HEK293 (cell line): ENCODE measurements around the gene SERPINE2.

Experiments
- CTCF ChIA-PET: fragments of 350-600 bp; formaldehyde crosslinking; extraction: SDS; loops from one replicate; lab custom pipeline; 2021; ENCODE audit warnings: antibody characterized with exemption; lab: Yijun Ruan, JAX
- POLR2A ChIA-PET: fragments of 300-600 bp; formaldehyde crosslinking; extraction: SDS; loops from one replicate; lab custom pipeline; 2020; ENCODE audit warnings: antibody characterized with exemption, inconsistent platforms; lab: Yijun Ruan, JAX
- H3K27ac ChIP-seq: fragments of 200-500 bp; sonication (Bioruptor generic); 2 replicates; pipeline ENCODE4 v1.5.1; 2014; ENCODE audit warnings: low read depth, low read length, control low read depth, inconsistent platforms; ENCODE audit errors: extremely low read depth
- H3K36me3 ChIP-seq, 2 experiments: fragments of 200-500 bp in 1 of 2; sonication (Bioruptor generic) in 1 of 2; 1 replicate in 1 of 2; 2 replicates in 1 of 2; pipeline ENCODE4 v1.5.1; 2014 to 2017; ENCODE audit warnings: inconsistent platforms in 2 of 2, low read length in 2 of 2; ENCODE audit not compliant: control insufficient read depth in 2 of 2, insufficient read depth in 1 of 2
- H3K4me1 ChIP-seq: fragments of 200-500 bp; sonication (Bioruptor generic); 2 replicates; pipeline ENCODE4 v1.5.1; 2014; ENCODE audit warnings: mild to moderate bottlenecking, low read length, inconsistent platforms; ENCODE audit not compliant: control insufficient read depth, insufficient read depth
- H3K4me3 ChIP-seq: 2 replicates; pipeline ENCODE4 v1.5.1; 2011; ENCODE audit warnings: low read depth, mild to moderate bottlenecking, control low read depth, low read length, moderate library complexity
- H3K9me3 ChIP-seq: fragments of 200-500 bp; sonication (Bioruptor generic); 2 replicates; pipeline ENCODE4 v1.5.1; 2014; ENCODE audit warnings: low read depth, low read length, inconsistent platforms; ENCODE audit not compliant: control insufficient read depth, insufficient read depth
- ATF2 ChIP-seq: fragments of 450-650 bp; formaldehyde crosslinking; IDR thresholded peaks from 2 replicates; pipeline ENCODE4 v1.5.1; 2016; ENCODE audit warnings: missing biosample characterization, missing genetic modification characterization, low read depth
- HOXA7 ChIP-seq: sonication (generic); formaldehyde crosslinking; IDR thresholded peaks from 2 replicates; pipeline ENCODE4 v1.8.1; 2022; ENCODE audit warnings: missing genetic modification reagents, borderline replicate concordance
- OSR2 ChIP-seq: fragments of 450-650 bp; formaldehyde crosslinking; IDR thresholded peaks from 2 replicates; pipeline ENCODE4 v1.5.1; 2016; ENCODE audit warnings: missing biosample characterization, missing genetic modification characterization
- PBX3 ChIP-seq: sonication (generic); formaldehyde crosslinking; IDR thresholded peaks from 2 replicates; pipeline ENCODE4 v1.8.1; 2022; ENCODE audit warnings: mild to moderate bottlenecking, moderate library complexity, missing genetic modification reagents
- REPIN1 ChIP-seq: fragments of 450-650 bp; formaldehyde crosslinking; IDR thresholded peaks from 2 replicates; pipeline ENCODE4 v1.5.1; 2017; ENCODE audit warnings: missing biosample characterization, missing genetic modification characterization, low read depth
- TCF7L2 ChIP-seq: IDR thresholded peaks from 2 replicates; pipeline ENCODE4 v1.6.1; 2011; ENCODE audit warnings: low read depth, mild to moderate bottlenecking, inconsistent platforms, low read length, moderate library complexity, borderline replicate concordance
- ZBTB10 ChIP-seq: fragments of 450-650 bp; formaldehyde crosslinking; IDR thresholded peaks from 2 replicates; pipeline ENCODE4 v1.5.1; 2016; ENCODE audit warnings: missing biosample characterization, missing genetic modification characterization
- ZNF121 ChIP-seq: fragments of 450-650 bp; formaldehyde crosslinking; IDR thresholded peaks from 2 replicates; pipeline ENCODE4 v1.5.1; 2016; ENCODE audit warnings: missing biosample characterization, missing genetic modification characterization
- ZNF138 ChIP-seq: fragments of 450-650 bp; formaldehyde crosslinking; IDR thresholded peaks from 2 replicates; pipeline ENCODE4 v1.5.1; 2016; ENCODE audit warnings: missing biosample characterization, missing genetic modification characterization, borderline replicate concordance
- ZNF174 ChIP-seq: fragments of 450-650 bp; formaldehyde crosslinking; IDR thresholded peaks from 2 replicates; pipeline ENCODE4 v1.5.0; 2017; ENCODE audit warnings: missing biosample characterization, mild to moderate bottlenecking, missing genetic modification characterization
- ZNF184 ChIP-seq: fragments of 450-650 bp; IDR thresholded peaks from 2 replicates; pipeline ENCODE4 v1.5.1; 2018; ENCODE audit warnings: missing biosample characterization, mild to moderate bottlenecking, missing genetic modification characterization
- ZNF266 ChIP-seq: fragments of 450-650 bp; formaldehyde crosslinking; IDR thresholded peaks from 2 replicates; pipeline ENCODE4 v1.5.1; 2016; ENCODE audit warnings: missing biosample characterization, missing genetic modification characterization, low read depth
- ZNF302 ChIP-seq: fragments of 450-650 bp; formaldehyde crosslinking; IDR thresholded peaks from 2 replicates; pipeline ENCODE4 v1.5.1; 2016; ENCODE audit warnings: missing biosample characterization, missing genetic modification characterization, low read depth
- ZNF335 ChIP-seq: fragments of 450-650 bp; formaldehyde crosslinking; conservative IDR thresholded peaks from 2 replicates; pipeline ENCODE4 v1.5.1; 2016; ENCODE audit warnings: missing biosample characterization, missing genetic modification characterization
- ZNF488 ChIP-seq: fragments of 450-650 bp; formaldehyde crosslinking; IDR thresholded peaks from 2 replicates; pipeline ENCODE4 v1.5.1; 2016; ENCODE audit warnings: missing biosample characterization, missing genetic modification characterization
- ZNF514 ChIP-seq: fragments of 450-650 bp; formaldehyde crosslinking; IDR thresholded peaks from 2 replicates; pipeline ENCODE4 v1.5.1; 2016; ENCODE audit warnings: missing biosample characterization, missing genetic modification characterization
- ZNF544 ChIP-seq: fragments of 450-650 bp; formaldehyde crosslinking; IDR thresholded peaks from 2 replicates; pipeline ENCODE4 v1.5.0; 2017; ENCODE audit warnings: missing biosample characterization, missing genetic modification characterization
- ZNF558 ChIP-seq: fragments of 450-650 bp; formaldehyde crosslinking; IDR thresholded peaks from 2 replicates; pipeline ENCODE4 v1.5.1; 2016; ENCODE audit warnings: missing biosample characterization, missing genetic modification characterization
- ZNF658 ChIP-seq: fragments of 450-650 bp; formaldehyde crosslinking; IDR thresholded peaks from 2 replicates; pipeline ENCODE4; 2016; ENCODE audit warnings: missing biosample characterization, missing genetic modification characterization
- ZNF707 ChIP-seq: fragments of 450-650 bp; formaldehyde crosslinking; IDR thresholded peaks from 2 replicates; pipeline ENCODE4 v1.5.1; 2016; ENCODE audit warnings: missing biosample characterization, missing genetic modification characterization
- ZNF792 ChIP-seq: fragments of 450-650 bp; formaldehyde crosslinking; IDR thresholded peaks from 2 replicates; pipeline ENCODE4 v1.5.1; 2016; ENCODE audit warnings: missing biosample characterization, missing genetic modification characterization
- TF ChIP-seq, protein P1 (sequence below): fragments of 450-650 bp; IDR thresholded peaks from 2 replicates; pipeline ENCODE4 v1.5.1; 2018; ENCODE audit warnings: missing biosample characterization, missing genetic modification characterization

Gene SERPINE2

DNA sequence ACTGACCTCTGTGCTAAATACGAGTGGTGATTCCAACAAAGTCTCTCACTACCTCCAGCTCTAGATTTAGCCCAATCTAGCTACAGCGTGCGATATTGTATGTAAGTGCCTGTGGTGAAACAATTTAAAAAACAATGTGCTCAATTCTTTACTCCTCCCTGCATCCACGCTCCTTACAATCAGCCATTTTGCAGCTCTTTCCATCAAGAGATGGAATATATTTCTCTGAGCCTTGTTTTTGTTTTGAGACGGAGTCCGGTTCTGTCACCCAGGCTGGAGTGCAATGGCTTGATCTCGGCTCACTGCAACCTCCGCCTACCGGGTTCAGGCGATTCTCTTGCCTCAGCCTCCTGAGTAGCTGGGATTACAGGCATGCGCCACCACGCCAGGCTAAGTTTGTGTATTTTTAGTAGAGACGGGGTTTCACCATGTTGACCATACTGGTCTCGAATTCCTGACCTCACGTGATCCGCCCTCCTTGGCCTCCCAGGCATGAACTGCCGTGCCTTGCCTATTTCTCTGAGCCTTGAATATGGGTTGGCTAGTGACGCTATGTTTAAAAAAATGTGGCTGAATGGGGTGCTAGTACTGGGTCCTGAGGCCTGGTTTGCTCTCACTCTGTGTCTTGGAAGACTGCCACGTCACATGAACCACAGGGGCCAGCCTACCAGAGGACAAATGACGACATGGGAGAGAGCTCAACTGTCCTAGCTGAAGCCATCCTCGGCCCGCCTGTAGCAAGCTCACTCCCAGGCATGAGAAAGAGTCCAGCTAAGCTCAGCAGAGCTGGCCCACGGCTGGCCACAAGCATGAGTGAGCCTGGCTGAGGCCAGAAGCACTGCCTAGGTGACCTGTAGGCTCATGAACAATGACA is 108.7 kb downstream of the SERPINE2 start:
- H3K27ac ChIP-seq = no peak overlapping the region; the same call in 1 of the 2 replicates
- peaks cover 0 to 2% of the 10 kb centered on the region in 2 experiments; a peak in 1 of 3 replicates for H3K36me3 ChIP-seq
- H3K4me1 ChIP-seq = peaks cover 13% of the 10 kb centered on the region
- TF ChIP-seq ZNF558 (tag by site-specific recombination) = no peak
- TF ChIP-seq OSR2 (tag by site-specific recombination) = no peak
- TF ChIP-seq ZNF488 (tag by site-specific recombination) = no peak
- TF ChIP-seq ZNF514 (tag by site-specific recombination) = no peak
- no peak for TF ChIP-seq ZNF184 (tag by site-specific recombination)
- TF ChIP-seq ZNF302 (tag by site-specific recombination) = no peak
- TF ChIP-seq ZNF335 (tag by site-specific recombination) = 0 out of 2 replicates have a peak, but pooled peaks have one; percentile 15
- TF ChIP-seq HOXA7 (CRISPR knock-in tag) = no peak
- TF ChIP-seq ATF2 (tag by site-specific recombination) = peak; percentile 36; the same call in 1 of the 2 replicates
- no peak for TF ChIP-seq ZNF658 (tag by site-specific recombination)
- H3K9me3 ChIP-seq = no peaks in the 10 kb centered on the region
- no peak overlapping the region for H3K4me3 ChIP-seq
- ChIA-PET CTCF (interaction anchor here (0.6 to 0.7 kb wide), 2 partner anchors 20 to 762 kb away, joined by 3 read pairs; no protein-coding TSS in a partner anchor), POLR2A (no interaction called here)

DNA sequence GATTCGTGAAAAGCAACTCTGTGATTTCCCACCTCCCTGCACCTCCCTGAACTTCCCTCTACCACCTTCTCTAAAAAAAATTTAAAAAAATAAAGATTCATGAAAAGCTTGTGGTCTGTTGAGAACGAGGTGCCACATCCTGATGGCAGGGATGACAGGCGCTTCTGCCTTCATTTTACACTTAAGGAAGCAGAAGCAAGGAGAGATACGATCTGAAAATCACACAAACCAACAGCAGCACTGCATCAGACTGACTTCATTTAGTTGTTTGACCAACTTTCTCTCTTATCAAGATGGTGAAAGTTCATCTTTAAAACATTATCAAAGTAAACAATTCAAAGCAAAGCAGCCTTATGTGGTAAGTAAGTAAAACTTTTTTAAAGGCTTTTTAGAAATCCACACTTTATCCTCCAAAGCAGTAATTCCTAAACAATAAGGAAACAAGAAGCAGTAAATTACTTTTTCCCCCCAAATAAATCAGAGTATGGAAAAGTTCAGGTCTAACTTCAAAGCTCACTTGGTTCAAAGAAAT is 109.4 kb downstream of the SERPINE2 start:
- no peak overlapping the region for H3K4me3 ChIP-seq
- TF ChIP-seq PBX3 (CRISPR knock-in tag) = no peak
- TF ChIP-seq ZNF266 (tag by site-specific recombination) = no peak
- TF ChIP-seq REPIN1 = no peak
- TF ChIP-seq ZBTB10 (tag by site-specific recombination) = no peak
- TF ChIP-seq ZNF138 = no peak
- no peak for TF ChIP-seq TCF7L2
- TF ChIP-seq, protein P1, sequence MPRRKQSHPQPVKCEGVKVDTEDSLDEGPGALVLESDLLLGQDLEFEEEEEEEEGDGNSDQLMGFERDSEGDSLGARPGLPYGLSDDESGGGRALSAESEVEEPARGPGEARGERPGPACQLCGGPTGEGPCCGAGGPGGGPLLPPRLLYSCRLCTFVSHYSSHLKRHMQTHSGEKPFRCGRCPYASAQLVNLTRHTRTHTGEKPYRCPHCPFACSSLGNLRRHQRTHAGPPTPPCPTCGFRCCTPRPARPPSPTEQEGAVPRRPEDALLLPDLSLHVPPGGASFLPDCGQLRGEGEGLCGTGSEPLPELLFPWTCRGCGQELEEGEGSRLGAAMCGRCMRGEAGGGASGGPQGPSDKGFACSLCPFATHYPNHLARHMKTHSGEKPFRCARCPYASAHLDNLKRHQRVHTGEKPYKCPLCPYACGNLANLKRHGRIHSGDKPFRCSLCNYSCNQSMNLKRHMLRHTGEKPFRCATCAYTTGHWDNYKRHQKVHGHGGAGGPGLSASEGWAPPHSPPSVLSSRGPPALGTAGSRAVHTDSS (tag by site-specific recombination) = no peak
- no peak for TF ChIP-seq ZNF121
- TF ChIP-seq ZNF707 (tag by site-specific recombination) = no peak
- no peak for TF ChIP-seq ZNF174 (tag by site-specific recombination)
- no peak for TF ChIP-seq ZNF544 (tag by site-specific recombination)
- TF ChIP-seq ZNF792 = no peak
- H3K36me3 ChIP-seq = peaks cover 0 to 2% of the 10 kb centered on the region in 2 experiments; a peak in 1 of 3 replicates
- no peaks in the 10 kb centered on the region for H3K9me3 ChIP-seq
- H3K27ac ChIP-seq = no peak overlapping the region
- POLR2A ChIA-PET = no interaction called here
- CTCF ChIA-PET = interaction anchor here (0.7 kb wide), 1 partner anchor 21 kb away, joined by 3 read pairs; no protein-coding TSS in a partner anchor
- H3K4me1 ChIP-seq = peaks cover 13% of the 10 kb centered on the region
